B cell (primary cell): ENCODE results near the gene TFAP2A. TPM values are rescaled to one million over a fixed set of nuclear protein-coding genes. Genes with fewer than 3 reads are reported as not detected.

Experiments used
- ATAC-seq: fragments of 200-7000 bp; cut with Tn5 transposase; one replicate; pipeline ENCODE4 v1.10.0; 2021; ENCODE audit warnings: low read depth, mild to moderate bottlenecking, moderate number of reproducible peaks, moderate library complexity
- CTCF ChIA-PET: fragments of 350-600 bp; sonication (Branson Sonifier 250); formaldehyde crosslinking; loops from one replicate; lab custom pipeline; 2021; ENCODE audit warnings: antibody characterized with exemption, inconsistent platforms; lab: Charles Lee
- POLR2A ChIA-PET: fragments of 350-600 bp; sonication (Branson Sonifier 250); formaldehyde crosslinking; loops from one replicate; lab custom pipeline; 2021; ENCODE audit warnings: antibody characterized with exemption; lab: Charles Lee
- DNase-seq: peaks from one replicate; pipeline ENCODE4 v3.0.0; 2013
- H2AFZ ChIP-seq: 2 replicates; pipeline ENCODE4 v1.6.1; 2012; ENCODE audit warnings: mild to moderate bottlenecking, low read depth, low read length; ENCODE audit not compliant: insufficient read depth, poor library complexity, severe bottlenecking
- H3K27ac ChIP-seq, 2 donors: 1 replicate in 1 of 2; 2 replicates in 1 of 2; pipeline ENCODE4 v1.5.1; 2012 to 2013; ENCODE audit warnings: low read length in 2 of 2, mild to moderate bottlenecking in 2 of 2, moderate library complexity in 1 of 2
- H3K27me3 ChIP-seq, 4 experiments: fragments of 200-600 bp in 1 of 4; sonication (generic) in 1 of 4; replicated peaks in 1 of 4; 1 replicate in 2 of 4; 2 replicates in 2 of 4; pipeline versions ENCODE4 v1.6.1 to v1.7.0; 2013 to 2016; ENCODE audit warnings: low read length in 3 of 4, mild to moderate bottlenecking in 2 of 4, mixed read lengths in 1 of 4, moderate library complexity in 1 of 4; ENCODE audit not compliant: insufficient read depth in 4 of 4, control insufficient read depth in 3 of 4; ENCODE audit errors: control extremely low read depth in 1 of 4
- H3K36me3 ChIP-seq, 2 experiments: replicated peaks in 1 of 2; 1 replicate in 1 of 2; 2 replicates in 1 of 2; pipeline versions ENCODE4 v1.6.1 to v1.7.1; 2013; ENCODE audit warnings: low read length in 1 of 2; ENCODE audit not compliant: insufficient read depth in 2 of 2, control insufficient read depth in 1 of 2; ENCODE audit errors: control extremely low read depth in 1 of 2, extremely low read depth in 1 of 2
- H3K4me1 ChIP-seq, 2 donors: fragments of 200-600 bp in 1 of 2; sonication (generic) in 1 of 2; 1 replicate in 1 of 2; 2 replicates in 1 of 2; pipeline versions ENCODE4 v1.5.1 to v1.6.1; 2013 to 2017; ENCODE audit warnings: low read length in 2 of 2; ENCODE audit not compliant: control insufficient read depth in 2 of 2, insufficient read depth in 2 of 2
- H3K4me2 ChIP-seq: replicated peaks from 2 replicates; pipeline ENCODE3; 2012; ENCODE audit warnings: mild to moderate bottlenecking, low read depth, low read length; ENCODE audit not compliant: poor library complexity, severe bottlenecking
- H3K4me3 ChIP-seq, 5 experiments: fragments of 200-600 bp in 1 of 5; sonication (generic) in 1 of 5; 1 replicate in 3 of 5; 2 replicates in 2 of 5; pipeline versions ENCODE4 v1.5.1 to v1.7.0; 2011 to 2016; ENCODE audit warnings: low read length in 4 of 5, mild to moderate bottlenecking in 4 of 5, low read depth in 2 of 5, control low read depth in 1 of 5, moderate library complexity in 1 of 5; ENCODE audit not compliant: insufficient read depth in 1 of 5; ENCODE audit errors: control extremely low read depth in 1 of 5, extremely low read depth in 1 of 5
- H3K79me2 ChIP-seq: fragments of 200-600 bp; sonication (generic); one replicate; pipeline ENCODE4 v1.6.0; 2016; ENCODE audit warnings: low read length; ENCODE audit not compliant: control insufficient read depth, insufficient read depth
- H3K9ac ChIP-seq: fragments of 200-600 bp; sonication (generic); 2 replicates; pipeline ENCODE4 v1.6.1; 2017; ENCODE audit warnings: mild to moderate bottlenecking, low read length, moderate library complexity
- H3K9me3 ChIP-seq, 3 donors: one replicate each; pipeline versions ENCODE4 v1.6.1 to v1.7.1; 2013; ENCODE audit warnings: low read length in 2 of 3; ENCODE audit not compliant: control insufficient read depth in 2 of 3, insufficient read depth in 1 of 3; ENCODE audit errors: control extremely low read depth in 1 of 3
- H4K20me1 ChIP-seq: 2 replicates; pipeline ENCODE4 v1.6.0; 2012; ENCODE audit warnings: mild to moderate bottlenecking, low read length; ENCODE audit not compliant: insufficient read depth, control insufficient read depth, poor library complexity, severe bottlenecking
- H3K27ac Mint-ChIP-seq: one replicate; pipeline ENCODE4 v1.8.0; 2021; ENCODE audit warnings: mixed read lengths
- H3K27me3 Mint-ChIP-seq: one replicate; pipeline ENCODE4 v1.8.0; 2021; ENCODE audit warnings: mixed read lengths
- H3K4me1 Mint-ChIP-seq: one replicate; pipeline ENCODE4 v1.8.0; 2021; ENCODE audit warnings: mixed read lengths
- H3K4me3 Mint-ChIP-seq: one replicate; pipeline ENCODE4 v1.8.0; 2021; ENCODE audit warnings: mixed read lengths
- H3K9me3 Mint-ChIP-seq: one replicate; pipeline ENCODE4 v1.8.0; 2022; ENCODE audit warnings: mixed read lengths; ENCODE audit not compliant: insufficient read depth
- EZH2 ChIP-seq: IDR thresholded peaks from 2 replicates; pipeline ENCODE4 v1.6.1; 2012; ENCODE audit warnings: borderline replicate concordance, low read depth, mild to moderate bottlenecking, moderate library complexity, low read length; ENCODE audit not compliant: insufficient read depth, poor library complexity, severe bottlenecking
- WGBS: methylation state at CpG from one replicate; pipeline ENCODE4 v1.1.5; 2013; ENCODE audit warnings: missing lambda C conversion rate; ENCODE audit not compliant: insufficient coverage; 5-methylcytosine and 5-hydroxymethylcytosine counted together
- intact Hi-C: fragments of 100-400 bp; cut with micrococcal nuclease; formaldehyde crosslinking; loops from one replicate; pipeline ENCODE4 v1.10.0; 2022
- polyA plus RNA-seq: library from polyadenylated mRNA; depleted of rRNA; stranded (reverse); fragments of >200 nt; gene quantifications from 2 replicates; pipeline ENCODE4 v1.2.3, GENCODE V29; 2012
- total RNA-seq, 2 donors: library from RNA; stranded (reverse); fragments of 120-200 nt in 1 of 2; gene quantifications; 1 replicate in 1 of 2; 2 replicates in 1 of 2; pipeline versions ENCODE4 v1.2.3 to v1.2.4, GENCODE V29; 2013 to 2022
- TF ChIP-seq, protein P1 (sequence below): fragments of 200-600 bp; IDR thresholded peaks from one replicate; pipeline ENCODE4 v1.8.0; 2022; ENCODE audit warnings: antibody characterized with exemption, mild to moderate bottlenecking

The TFAP2A gene
- total and polyA plus RNA-seq, 2 donors (not counting 1 experiment from before 2014, with no cell fraction given): not detected

DNA sequence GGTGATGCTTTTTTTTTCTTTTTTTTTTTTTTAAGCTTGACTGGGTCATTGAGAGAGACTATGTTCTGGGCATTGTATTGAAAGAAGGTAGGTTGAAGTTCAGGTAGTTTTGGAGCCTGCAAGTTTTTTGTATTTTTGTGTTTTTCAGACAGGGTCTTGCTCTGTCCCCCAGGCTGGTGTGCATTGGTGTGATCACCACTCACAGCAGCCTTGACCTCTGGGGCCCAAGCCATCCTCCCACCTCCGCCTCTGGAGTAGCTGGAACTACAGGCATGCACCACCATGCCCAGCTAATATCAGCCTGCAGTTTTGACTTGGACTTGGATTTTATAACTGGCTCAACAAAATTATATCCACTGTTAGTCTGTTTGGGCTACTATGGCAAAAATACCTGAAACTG lies 31.7 kb upstream of the TFAP2A start:
- no peaks in the 10 kb centered on the region for H3K4me1 ChIP-seq
- H2AFZ ChIP-seq: no peak overlapping the region
- H3K27me3 ChIP-seq: peaks cover 0 to 3% (median 0%) of the 10 kb centered on the region in 4 experiments
- TF ChIP-seq, protein P1, sequence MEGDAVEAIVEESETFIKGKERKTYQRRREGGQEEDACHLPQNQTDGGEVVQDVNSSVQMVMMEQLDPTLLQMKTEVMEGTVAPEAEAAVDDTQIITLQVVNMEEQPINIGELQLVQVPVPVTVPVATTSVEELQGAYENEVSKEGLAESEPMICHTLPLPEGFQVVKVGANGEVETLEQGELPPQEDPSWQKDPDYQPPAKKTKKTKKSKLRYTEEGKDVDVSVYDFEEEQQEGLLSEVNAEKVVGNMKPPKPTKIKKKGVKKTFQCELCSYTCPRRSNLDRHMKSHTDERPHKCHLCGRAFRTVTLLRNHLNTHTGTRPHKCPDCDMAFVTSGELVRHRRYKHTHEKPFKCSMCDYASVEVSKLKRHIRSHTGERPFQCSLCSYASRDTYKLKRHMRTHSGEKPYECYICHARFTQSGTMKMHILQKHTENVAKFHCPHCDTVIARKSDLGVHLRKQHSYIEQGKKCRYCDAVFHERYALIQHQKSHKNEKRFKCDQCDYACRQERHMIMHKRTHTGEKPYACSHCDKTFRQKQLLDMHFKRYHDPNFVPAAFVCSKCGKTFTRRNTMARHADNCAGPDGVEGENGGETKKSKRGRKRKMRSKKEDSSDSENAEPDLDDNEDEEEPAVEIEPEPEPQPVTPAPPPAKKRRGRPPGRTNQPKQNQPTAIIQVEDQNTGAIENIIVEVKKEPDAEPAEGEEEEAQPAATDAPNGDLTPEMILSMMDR: no peak
- no peak for TF ChIP-seq EZH2
- WGBS: no CpG with 5 or more reads among the region's 1 CpG
- Mint-ChIP-seq H3K27ac (no peak overlapping the region), H3K4me3 (no peak overlapping the region), H3K27me3 (peaks cover 32% of the 10 kb centered on the region), H3K4me1 (no peaks in the 10 kb centered on the region), H3K9me3 (peaks cover 1% of the 10 kb centered on the region)
- ChIA-PET POLR2A (no interaction called here), CTCF (interaction anchor here (1.9 kb wide), 1 partner anchor 12 kb away, joined by 7 read pairs; no protein-coding TSS in a partner anchor)
- H3K4me2 ChIP-seq: no peak overlapping the region
- H3K79me2 ChIP-seq: no peaks in the 10 kb centered on the region
- no peak overlapping the region for H3K9ac ChIP-seq
- H3K27ac ChIP-seq: no peak overlapping the region
- H4K20me1 ChIP-seq: no peaks in the 10 kb centered on the region
- H3K4me3 ChIP-seq: no peak overlapping the region
- intact Hi-C loops: no loop called here
- H3K9me3 ChIP-seq: peaks cover 0 to 2% (median 0%) of the 10 kb centered on the region in 3 donors
- no peak for ATAC-seq
- no peak for DNase-seq
- H3K36me3 ChIP-seq: no peaks in the 10 kb centered on the region

DNA sequence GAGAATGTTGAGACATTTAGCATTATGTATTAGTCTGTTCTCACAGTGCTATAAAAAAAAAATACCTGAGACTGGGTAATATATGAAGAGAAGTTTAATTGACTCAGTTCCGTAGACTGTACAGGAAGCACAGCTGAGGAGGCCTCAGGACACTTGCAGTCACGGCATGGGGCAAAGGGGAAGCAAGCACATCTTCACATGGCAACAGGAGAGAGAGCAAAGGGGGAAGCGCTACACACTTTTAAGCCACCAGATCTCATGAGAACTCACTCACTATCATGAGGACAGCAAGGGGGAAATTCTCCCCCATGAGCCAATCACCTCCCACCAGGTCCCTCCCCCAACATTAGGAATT lies 26.8 kb upstream of the TFAP2A start:
- Histone ChIP-seq H3K4me3 (no peak overlapping the region), H3K9ac (no peak overlapping the region), H3K4me1 (no peaks in the 10 kb centered on the region), H3K9me3 (peaks cover 0 to 3% (median 3%) of the 10 kb centered on the region in 3 donors), H3K27me3 (no peaks in the 10 kb centered on the region), H2AFZ (no peak overlapping the region), H4K20me1 (no peaks in the 10 kb centered on the region), H3K27ac (no peak overlapping the region), H3K36me3 (no peaks in the 10 kb centered on the region), H3K4me2 (no peak overlapping the region), H3K79me2 (no peaks in the 10 kb centered on the region)
- no peaks in the 10 kb centered on the region for H3K4me1 Mint-ChIP-seq
- 81% methylated on average over 2 of the region's 3 CpGs for WGBS
- no peak for DNase-seq
- H3K4me3 Mint-ChIP-seq: no peak overlapping the region
- peaks cover 4% of the 10 kb centered on the region for H3K9me3 Mint-ChIP-seq
- H3K27me3 Mint-ChIP-seq: peaks cover 38% of the 10 kb centered on the region
- CTCF ChIA-PET: no interaction called here
- POLR2A ChIA-PET: no interaction called here
- intact Hi-C loops: no loop called here
- no peak for ATAC-seq
- H3K27ac Mint-ChIP-seq: no peak overlapping the region
- TF ChIP-seq, protein P1: no peak
- TF ChIP-seq EZH2: no peak
